HepG2 (cell line): ENCODE measurements around the gene GNAT3. TPM values are rescaled to one million over a fixed set of nuclear protein-coding genes. Genes with fewer than 3 reads are reported as not detected.

Experiments
- ATAC-seq: fragments of 200-7000 bp; cut with Tn5 transposase; 3 replicates; pipeline ENCODE4 v1.9.1; 2020; ENCODE audit warnings: mild to moderate bottlenecking, moderate library complexity
- BruUV-seq: library from RNA; stranded (reverse); fragments of 400-500 nt; replicated peaks from 2 replicates; lab custom pipeline; 2021; lab: Mats Ljungman, UMichigan
- CTCF ChIA-PET: fragments of 300-600 bp; formaldehyde crosslinking; extraction: SDS; loops from one replicate; lab custom pipeline; 2021; ENCODE audit warnings: low total read pairs, inconsistent platforms, low intra/inter-chr PET ratio; lab: Yijun Ruan, JAX
- POLR2A ChIA-PET: fragments of 350-600 bp; sonication (Branson Sonifier 250); formaldehyde crosslinking; loops from one replicate; lab custom pipeline; 2020; ENCODE audit warnings: antibody characterized with exemption, inconsistent platforms; lab: Yijun Ruan, JAX
- DNase-seq: peaks from one replicate; pipeline ENCODE4 v3.0.0-alpha.2; 2015; ENCODE audit warnings: low spot score
- FAIRE-seq: peaks from 3 replicates; lab custom pipeline; 2011; peaks lifted over from hg19 to GRCh38; lab: Jason Lieb, UNC
- H2AFZ ChIP-seq: one replicate; pipeline ENCODE4 v1.6.1; 2011; ENCODE audit warnings: low read length, inconsistent platforms
- H3K27ac ChIP-seq: fragments of 300-600 bp; 3 replicates; pipeline ENCODE4 v1.8.0; 2011; ENCODE audit warnings: mixed run types, mild to moderate bottlenecking, mixed read lengths, low read length, inconsistent platforms; ENCODE audit not compliant: insufficient read depth; ENCODE audit errors: extremely low read length
- H3K27me3 ChIP-seq, 2 experiments: fragments of 200-600 bp in 1 of 2; 2 replicates in 1 of 2; 3 replicates in 1 of 2; pipeline versions ENCODE4 v1.6.0 to v1.8.0; 2011; ENCODE audit warnings: low read length in 2 of 2, mild to moderate bottlenecking in 2 of 2, moderate library complexity in 2 of 2, inconsistent platforms in 1 of 2; ENCODE audit not compliant: insufficient read depth in 2 of 2, control insufficient read depth in 1 of 2
- H3K36me3 ChIP-seq, 2 experiments: fragments of 200-600 bp in 1 of 2; replicated peaks in 1 of 2; 2 replicates in 1 of 2; 3 replicates in 1 of 2; pipeline versions ENCODE4 v1.5.1 to v1.8.0; 2011; ENCODE audit warnings: low read length in 2 of 2, inconsistent platforms in 1 of 2; ENCODE audit not compliant: insufficient read depth in 2 of 2, control insufficient read depth in 1 of 2
- H3K4me1 ChIP-seq: 2 replicates; pipeline ENCODE4 v1.5.1; 2012; ENCODE audit warnings: low read length, inconsistent platforms; ENCODE audit not compliant: insufficient read depth
- H3K4me2 ChIP-seq: 2 replicates; pipeline ENCODE4 v1.6.0; 2011; ENCODE audit warnings: low read depth, low read length, inconsistent platforms
- H3K4me3 ChIP-seq, 3 experiments: fragments of 200-600 bp in 1 of 3; sonication (generic), shearing (Covaris generic) in 1 of 3; replicated peaks in 1 of 3; 2 replicates each; pipeline ENCODE4 v1.5.1; 2011 to 2016; ENCODE audit warnings: low read length in 3 of 3, inconsistent platforms in 2 of 3, low read depth in 2 of 3, mild to moderate bottlenecking in 2 of 3, control low read depth in 1 of 3, mixed read lengths in 1 of 3; ENCODE audit not compliant: insufficient read depth in 1 of 3
- H3K79me2 ChIP-seq: one replicate; pipeline ENCODE4 v1.6.1; 2011; ENCODE audit warnings: low read length, inconsistent platforms; ENCODE audit not compliant: insufficient read depth
- H3K9ac ChIP-seq: 2 replicates; pipeline ENCODE4 v1.6.0; 2011; ENCODE audit warnings: mild to moderate bottlenecking, low read depth, low read length, inconsistent platforms; ENCODE audit not compliant: insufficient read depth
- H3K9me3 ChIP-seq: 2 replicates; pipeline ENCODE4 v1.5.1; 2012; ENCODE audit warnings: mild to moderate bottlenecking, low read length
- H4K20me1 ChIP-seq: 2 replicates; pipeline ENCODE4 v1.6.0; 2011; ENCODE audit warnings: inconsistent platforms, mild to moderate bottlenecking, low read length, moderate library complexity; ENCODE audit not compliant: insufficient read depth
- FOXK1 ChIP-seq: sonication (generic); formaldehyde crosslinking; IDR thresholded peaks from 2 replicates; pipeline ENCODE4 v1.4.0; 2020; ENCODE audit warnings: low read depth, missing genetic modification reagents, borderline replicate concordance
- HDAC6 ChIP-seq: fragments of 200-600 bp; sonication (generic); IDR thresholded peaks from 2 replicates; pipeline ENCODE4 v1.7.0; 2017; ENCODE audit warnings: mild to moderate bottlenecking, antibody characterized with exemption, low read length, low read depth
- HMG20A ChIP-seq: IDR thresholded peaks from 2 replicates; pipeline ENCODE4 v1.6.1; 2016; ENCODE audit warnings: borderline replicate concordance
- MAFK ChIP-seq, 2 experiments: IDR thresholded peaks in 1 of 2; conservative IDR thresholded peaks in 1 of 2; 2 replicates each; pipeline ENCODE4 v1.6.1; 2011; ENCODE audit warnings: improper control_type of control experiment in 2 of 2, low read length in 2 of 2
- MYC ChIP-seq: sonication (generic); formaldehyde crosslinking; IDR thresholded peaks from 2 replicates; pipeline ENCODE4 v1.9.0; 2021; ENCODE audit warnings: missing genetic modification reagents, borderline replicate concordance
- SALL1 ChIP-seq: sonication (generic); formaldehyde crosslinking; IDR thresholded peaks from 2 replicates; pipeline ENCODE4 v1.8.0; 2022; ENCODE audit warnings: mild to moderate bottlenecking, missing genetic modification reagents
- ZNF614 ChIP-seq: IDR thresholded peaks from 2 replicates; pipeline ENCODE4 v1.6.1; 2018; ENCODE audit warnings: missing biosample characterization, missing genetic modification reagents, inconsistent platforms, borderline replicate concordance
- WGBS: methylation state at CpG from one replicate; pipeline ENCODE4 v1.1.6; 2017; ENCODE audit warnings: low lambda C conversion rate; 5-methylcytosine and 5-hydroxymethylcytosine counted together
- in situ Hi-C: cut with HindIII; loops from 2 replicates; pipeline ENCODE4 v1.10.0; 2017; ENCODE audit warnings: low pct_unique_long_range_greater_than_20kb; ENCODE audit not compliant: extremely low pct_ligation_motif_present
- intact Hi-C: fragments of 100-400 bp; cut with micrococcal nuclease; formaldehyde crosslinking; loops from one replicate; pipeline ENCODE4 v1.10.0; 2022; ENCODE audit not compliant: unreplicated experiment
- polyA plus RNA-seq, 8 experiments: library from polyadenylated mRNA; depleted of rRNA in 3 of 8; stranded (reverse) in 7 of 8; unstranded in 1 of 8; fragments of >200 nt; fragmentation: Illumina TruSeq in 4 of 8; extraction: Trizol in 4 of 8; gene quantifications; 2 replicates each; pipeline versions ENCODE4 v1.2.1 to v1.2.3, GENCODE V29; 2011 to 2016; ENCODE audit warnings: low read depth in 4 of 8, missing spikeins in 1 of 8, mixed read lengths in 1 of 8; ENCODE audit not compliant: insufficient read depth in 1 of 8
- total RNA-seq, 5 experiments: library from RNA; depleted of rRNA; stranded (reverse); fragments of >200 nt; fragmentation: Illumina TruSeq; extraction: Trizol; gene quantifications; 2 replicates each; pipeline ENCODE4 v1.2.3, GENCODE V29; 2016; ENCODE audit warnings: low read depth in 1 of 5
- TF ChIP-seq, protein P1 (sequence below): IDR thresholded peaks from 2 replicates; pipeline ENCODE4 v1.6.1; 2012; ENCODE audit warnings: low read depth, low read length, improper control_type of control experiment

GNAT3 gene
- total and polyA plus RNA-seq, 2 of the 13 experiments (the other 11 are each of a cell fraction or from before 2014, with no cell fraction given): not detected

DNA sequence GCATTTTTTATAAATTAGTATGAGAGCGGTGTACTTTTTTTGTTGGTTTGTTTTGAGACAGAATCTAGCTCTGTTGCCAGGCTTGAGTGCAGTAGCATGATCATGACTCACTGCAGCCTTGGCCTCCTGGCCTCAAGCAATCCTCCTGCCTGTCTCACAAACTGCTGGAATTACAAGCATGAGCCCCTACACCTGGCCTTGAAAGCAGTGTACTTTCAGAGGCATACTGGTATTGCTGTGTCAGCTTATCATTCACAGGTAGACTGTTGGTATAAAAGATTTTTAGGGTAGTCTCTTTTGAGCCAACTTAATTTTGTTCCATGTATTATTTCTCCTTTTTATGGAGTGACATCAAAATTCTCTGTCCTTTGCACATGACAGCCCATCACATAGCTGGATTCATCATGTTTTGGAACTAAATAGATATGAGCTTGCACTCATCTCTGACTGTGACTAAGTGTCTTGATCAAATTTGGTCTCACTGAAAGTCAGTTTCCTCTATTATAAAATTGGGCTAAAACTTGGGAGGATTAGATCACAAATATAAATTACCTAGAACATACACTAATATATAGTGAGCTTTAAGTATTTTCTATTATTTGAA, 12.4 kb downstream of the GNAT3 start (continued):
- TF ChIP-seq HMG20A (CRISPR knock-in tag) (peak; percentile 33; the same call in 1 of the 2 replicates), ZNF614 (CRISPR knock-in tag) (no peak), HDAC6 (no peak), MAFK (conservative IDR thresholded peaks at IDR 0.05 in 1 of 2, IDR thresholded peaks at IDR 0.05 in 1 of 2; ENCODE audit: low read length in 2 of 2) (peak; percentile 97 to 98), MYC (CRISPR knock-in tag) (no peak), SALL1 (CRISPR knock-in tag) (peak; percentile 53)
- TF ChIP-seq, all 625 proteins: peak for 16

DNA sequence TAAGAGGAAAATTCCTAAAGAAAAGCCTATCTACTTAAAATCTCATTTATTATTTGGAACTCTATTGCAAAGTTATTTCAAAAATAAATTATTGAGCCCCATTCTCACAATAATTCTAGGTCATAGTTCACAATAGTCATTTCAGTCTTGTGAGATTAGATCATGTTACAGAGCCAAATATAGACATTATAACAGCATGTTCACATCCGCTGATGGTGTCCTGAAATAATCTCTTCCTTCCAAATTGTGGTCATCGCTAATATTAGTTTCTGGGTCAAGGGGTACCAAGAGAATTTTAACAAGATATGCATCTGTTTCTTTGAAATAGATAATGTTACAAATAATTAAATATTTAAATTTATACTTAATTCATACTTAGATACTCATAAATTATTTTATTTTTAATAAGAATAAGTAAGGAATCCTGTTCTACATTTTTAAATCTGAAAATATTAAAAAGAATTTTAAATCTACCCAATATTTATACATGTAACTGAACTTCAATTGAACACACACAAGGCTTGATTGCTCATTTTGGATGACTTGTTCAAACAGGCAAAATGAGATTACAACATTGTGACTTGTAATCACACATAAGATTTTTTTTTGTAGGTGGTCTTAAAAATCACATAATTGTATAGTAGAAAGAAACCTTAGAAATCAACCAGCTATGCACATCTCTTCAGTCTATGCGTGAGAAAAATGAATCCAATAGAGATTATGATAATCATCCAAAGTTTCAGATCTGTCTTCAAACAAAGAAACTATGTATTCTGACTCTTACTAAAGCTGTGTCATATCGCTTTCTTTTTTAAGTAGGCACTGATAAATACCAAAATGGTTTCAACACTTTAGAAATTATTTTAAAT, 13.1 kb downstream of the GNAT3 start:
- no peak overlapping the region for H3K4me2 ChIP-seq
- no peak for FAIRE-seq
- no TSS peak for BruUV-seq
- H2AFZ ChIP-seq: no peak overlapping the region
- no peak overlapping the region for H3K4me3 ChIP-seq
- ChIA-PET CTCF (no interaction called here), POLR2A (no interaction called here)
- no peaks in the 10 kb centered on the region for H3K27me3 ChIP-seq
- H3K9ac ChIP-seq: no peak overlapping the region
- H3K9me3 ChIP-seq: no peaks in the 10 kb centered on the region
- H3K4me1 ChIP-seq: peaks cover 9% of the 10 kb centered on the region
- H3K27ac ChIP-seq: no peak overlapping the region
- TF ChIP-seq, protein P1, sequence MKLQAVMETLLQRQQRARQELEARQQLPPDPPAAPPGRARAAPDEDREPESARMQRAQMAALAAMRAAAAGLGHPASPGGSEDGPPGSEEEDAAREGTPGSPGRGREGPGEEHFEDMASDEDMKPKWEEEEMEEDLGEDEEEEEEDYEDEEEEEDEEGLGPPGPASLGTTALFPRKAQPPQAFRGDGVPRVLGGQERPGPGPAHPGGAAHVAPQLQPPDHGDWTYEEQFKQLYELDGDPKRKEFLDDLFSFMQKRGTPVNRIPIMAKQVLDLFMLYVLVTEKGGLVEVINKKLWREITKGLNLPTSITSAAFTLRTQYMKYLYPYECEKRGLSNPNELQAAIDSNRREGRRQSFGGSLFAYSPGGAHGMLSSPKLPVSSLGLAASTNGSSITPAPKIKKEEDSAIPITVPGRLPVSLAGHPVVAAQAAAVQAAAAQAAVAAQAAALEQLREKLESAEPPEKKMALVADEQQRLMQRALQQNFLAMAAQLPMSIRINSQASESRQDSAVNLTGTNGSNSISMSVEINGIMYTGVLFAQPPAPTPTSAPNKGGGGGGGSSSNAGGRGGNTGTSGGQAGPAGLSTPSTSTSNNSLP: 0 out of 2 replicates have a peak, but pooled peaks have one; percentile 11
- no peak for TF ChIP-seq FOXK1 (CRISPR knock-in tag)
- WGBS: 47% methylated on average over 4 of the region's 4 CpGs
- no peak; the same call in 2 of the 3 replicates for ATAC-seq
- intact Hi-C loops: no loop called here
- no peaks in the 10 kb centered on the region for H4K20me1 ChIP-seq
- DNase-seq: no peak
- H3K79me2 ChIP-seq: no peaks in the 10 kb centered on the region
- in situ Hi-C loops: no loop called here
- no peaks in the 10 kb centered on the region for H3K36me3 ChIP-seq
